Stimulated activated CD4-positive, alpha-beta T cell treated with anti-CD3 and anti-CD28 coated beads, Interleukin-15, amount 100 ng/mL, for 24 hours (primary cell): ENCODE data around the gene MIER2.
"Not testable (repeated sequence)": the region's sequence is repeated elsewhere in the genome, so short reads cannot be mapped to it uniquely, and the experiment has no call there.

Experiments used
- DNase-seq: peaks from one replicate; pipeline ENCODE4 v3.0.0-alpha.2; 2020

Gene MIER2

GRCh38 chr19:281156-281853, 63.3 kb downstream of the MIER2 start:
- no peak for DNase-seq

DNA sequence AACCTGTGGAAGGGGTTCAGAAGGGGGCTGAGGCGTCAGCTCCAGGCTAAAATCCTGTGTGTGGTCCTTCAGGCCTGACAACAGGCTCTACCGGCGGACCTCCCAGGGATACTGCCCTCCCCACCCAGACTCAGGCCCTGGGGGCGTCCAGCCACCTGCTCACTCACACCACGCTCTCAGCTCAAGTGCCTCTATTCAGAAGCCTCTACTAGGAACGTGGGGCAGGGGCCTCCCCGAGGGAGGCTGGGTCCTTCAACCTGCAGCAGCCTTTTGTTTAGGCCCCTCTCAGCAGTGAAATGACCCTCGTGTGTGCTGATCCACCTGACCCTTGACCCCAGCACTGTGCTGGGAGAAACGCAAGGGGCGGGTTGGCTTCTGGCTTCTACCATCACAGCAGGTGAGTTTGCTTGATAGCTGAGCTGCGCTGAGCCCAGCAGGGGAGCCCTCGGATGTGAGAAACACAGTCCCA, 64.0 kb downstream of the MIER2 start:
- DNase-seq, result no peak

DNA sequence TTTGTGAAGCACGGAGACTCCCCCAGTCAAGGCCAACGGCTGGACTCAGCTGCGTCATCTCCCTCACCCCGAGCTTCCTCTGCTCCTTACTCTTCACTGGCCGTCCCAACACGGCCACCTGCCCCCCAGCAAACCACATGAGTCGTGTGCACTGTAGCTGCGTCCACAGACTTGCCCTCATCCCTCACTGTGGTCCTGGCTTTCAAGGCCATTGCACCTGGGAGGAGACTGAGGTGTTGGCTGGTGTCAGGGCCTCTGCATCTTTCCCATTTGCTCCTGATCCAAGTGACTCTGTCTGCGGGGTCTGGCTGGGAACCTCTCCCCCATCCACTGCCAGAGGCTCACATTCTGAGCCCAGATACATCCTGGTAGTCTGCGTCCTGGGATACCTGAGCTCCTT, 64.9 kb downstream of the MIER2 start:
- DNase-seq, result no peak

GRCh38 chr19:279231-279630, 65.4 kb downstream of the MIER2 start:
- no peak for DNase-seq

DNA sequence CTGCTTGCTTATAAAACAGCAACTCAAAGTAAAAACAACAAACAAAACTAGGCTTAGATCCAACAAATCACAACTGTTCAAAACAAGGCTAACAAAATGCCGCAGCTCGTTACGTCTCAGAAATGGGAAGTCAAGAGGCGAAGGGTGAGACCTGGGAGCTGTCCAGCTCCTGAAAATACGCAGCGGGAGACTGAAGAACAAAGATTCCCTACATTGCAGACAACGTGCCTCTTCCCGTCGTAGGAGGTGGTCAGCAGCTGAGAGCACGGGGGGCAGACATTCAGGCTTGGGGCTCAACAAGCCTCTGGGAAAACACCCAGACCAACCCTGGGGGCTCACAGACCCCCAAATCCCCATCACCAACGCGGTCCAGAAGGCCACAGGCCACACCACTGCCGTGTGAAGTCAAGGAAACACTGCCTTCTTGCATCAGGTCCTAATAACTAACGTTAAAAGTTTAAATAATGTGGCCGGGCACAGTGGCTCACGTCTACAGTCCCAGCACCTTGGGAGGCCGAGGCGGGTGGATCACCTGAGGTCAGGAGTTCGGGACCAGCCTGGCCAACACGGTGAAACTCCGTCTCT, 66.9 kb downstream of the MIER2 start:
- no peak for DNase-seq

DNA sequence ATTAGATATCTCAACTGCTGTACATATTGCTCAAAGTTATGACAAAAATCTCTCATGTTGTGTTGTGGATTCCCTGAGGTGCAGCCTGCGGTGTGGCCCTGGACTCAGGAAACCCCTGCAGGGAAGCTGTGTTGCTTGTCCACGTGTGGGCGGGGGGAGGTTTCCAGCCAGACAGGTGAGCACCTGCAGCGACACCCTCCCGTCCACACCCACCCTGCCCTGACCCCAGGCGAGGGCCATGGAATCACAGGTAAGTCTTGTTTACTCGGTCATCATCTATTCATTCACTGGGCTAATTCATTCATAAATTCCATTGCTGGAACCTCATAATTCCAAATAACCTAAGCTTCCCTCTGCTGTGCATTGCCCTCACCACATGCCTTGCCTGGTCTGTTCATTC, 67.5 kb downstream of the MIER2 start:
- DNase-seq, result no peak

- DNase-seq, result no peak
Observed at GRCh38 chr19:275958-276646, 68.5 kb downstream of the MIER2 start.

- no peak for DNase-seq
Observed at GRCh38 chr19:275000-275399, 69.6 kb downstream of the MIER2 start.

GRCh38 chr19:273393-273792, 71.2 kb downstream of the MIER2 start:
- DNase-seq, result no peak

DNA sequence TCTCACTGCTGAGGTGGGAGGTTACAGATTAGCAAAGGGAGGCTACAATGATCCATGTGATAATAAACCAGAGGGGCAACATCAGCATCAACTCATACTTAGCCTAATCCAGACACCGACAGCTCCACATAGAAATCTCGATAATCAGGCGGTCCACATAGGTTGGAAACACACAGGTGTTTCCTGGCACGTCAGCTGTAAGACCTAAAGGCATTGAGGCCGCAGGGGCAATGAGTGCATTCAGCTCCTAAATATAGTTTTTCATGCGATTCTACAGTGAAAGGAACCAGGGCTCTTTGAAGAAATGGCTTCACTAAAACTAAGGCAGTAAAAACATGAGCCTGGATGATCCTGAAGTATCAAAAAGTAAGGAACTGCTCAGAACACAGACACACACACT, 72.7 kb downstream of the MIER2 start:
- no peak for DNase-seq

DNA sequence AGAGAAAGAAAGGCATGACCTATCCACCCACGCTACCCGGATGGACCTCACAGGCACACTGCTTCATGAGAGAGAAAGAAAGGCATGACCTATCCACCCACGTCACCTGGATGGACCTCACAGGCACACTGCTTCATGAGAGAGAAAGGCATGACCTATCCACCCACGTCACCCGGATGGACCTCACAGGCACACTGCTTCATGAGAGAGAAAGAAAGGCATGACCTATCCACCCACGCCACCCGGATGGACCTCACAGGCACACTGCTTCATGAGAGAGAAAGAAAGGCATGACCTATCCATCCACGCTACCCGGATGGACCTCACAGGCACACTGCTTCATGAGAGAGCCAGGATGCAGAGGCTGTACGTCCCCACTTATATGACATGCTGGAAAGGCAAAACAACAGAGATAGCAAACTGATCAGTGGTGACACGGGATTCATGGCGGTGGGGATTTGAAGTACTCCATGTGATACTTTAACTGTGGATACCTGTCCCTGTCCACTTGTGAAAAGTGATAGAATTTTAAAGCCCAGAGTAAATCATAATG, 73.8 kb downstream of the MIER2 start:
- not testable (repeated sequence) for DNase-seq

GRCh38 chr19:269241-269640, 75.4 kb downstream of the MIER2 start:
- DNase-seq, result no peak

DNA sequence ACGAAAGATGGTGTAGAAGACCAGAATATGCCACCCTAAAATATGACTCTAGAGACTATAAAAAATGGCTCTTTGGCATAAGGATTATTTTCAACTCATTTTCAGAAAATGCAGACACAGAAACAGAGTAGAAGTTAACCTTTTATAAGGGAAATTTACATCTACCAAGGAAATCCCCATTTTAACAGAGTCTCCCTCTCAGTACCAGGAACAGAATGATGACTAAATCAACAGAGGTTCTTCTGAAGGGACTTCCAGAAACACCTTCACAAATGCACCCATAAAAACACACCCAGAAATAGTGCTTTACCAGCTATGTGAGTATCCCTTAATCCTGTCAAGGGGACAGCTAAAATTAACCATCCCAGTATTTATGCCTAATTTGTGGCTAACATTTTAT, 82.5 kb downstream of the MIER2 start:
- no peak for DNase-seq

- DNase-seq, result not testable (repeated sequence)
Observed at GRCh38 chr19:256804-257203, 87.8 kb downstream of the MIER2 start.
